Measurements from ENCODE around the gene NOL9.

Gene NOL9

GRCh38 chr1:6503884-6504602, 50.3 kb downstream of the NOL9 start:
- no peak for DNase-seq
- Histone ChIP-seq H3K23ac (ENCODE audit: low read length) (no peak overlapping the region), H2AFZ (ENCODE audit: insufficient read depth, low read length, poor library complexity) (no peak overlapping the region), H3K79me2 (ENCODE audit: control insufficient read depth, insufficient read depth, low read length, poor library complexity) (no peaks in the 10 kb centered on the region), H3K14ac (ENCODE audit: low read length) (peak overlapping the region; percentile 10), H4K8ac (ENCODE audit: low read depth, low read length) (no peak overlapping the region), H3K9me3 (ENCODE audit: insufficient read depth, low read depth, low read length) (peaks cover 2% of the 10 kb centered on the region), H2BK5ac (ENCODE audit: low read depth, low read length, poor library complexity) (no peak overlapping the region), H2BK12ac (ENCODE audit: low read length) (peak overlapping the region; percentile 51), H3K9ac (ENCODE audit: low read length) (no peak overlapping the region), H4K12ac (ENCODE audit: low read depth, low read length) (no peak overlapping the region), H3K18ac (ENCODE audit: low read length) (no peak overlapping the region), H3K27ac (ENCODE audit: low read depth, low read length) (no peak overlapping the region), H3K4ac (ENCODE audit: low read depth, low read length) (no peak overlapping the region), H2BK120ac (ENCODE audit: insufficient read depth, low read length, poor library complexity) (no peak overlapping the region), H3K4me1 (ENCODE audit: control insufficient read depth in 1 of 2, insufficient read depth in 2 of 2, low read length in 2 of 2) (peaks cover 19 to 22% of the 10 kb centered on the region in 2 experiments), H4K91ac (ENCODE audit: low read depth, low read length) (no peak overlapping the region), H3K36me3 (ENCODE audit: control insufficient read depth in 1 of 2, insufficient read depth in 2 of 2, low read length in 2 of 2) (no peaks in the 10 kb centered on the region), H3K4me2 (ENCODE audit: low read length) (no peak overlapping the region), H3K4me3 (ENCODE audit: low read depth, low read length) (no peak overlapping the region), H2AK5ac (ENCODE audit: low read length) (peak overlapping the region; percentile 61), H3K27me3 (ENCODE audit: insufficient read depth, low read length) (no peaks in the 10 kb centered on the region), H3K79me1 (ENCODE audit: low read length) (peaks cover 14% of the 10 kb centered on the region)
- WGBS (ENCODE audit: extremely low coverage, insufficient coverage, insufficient read length), result no CpG with 5 or more reads among the region's 20 CpGs

- no peak for DNase-seq
- Histone ChIP-seq H4K91ac (ENCODE audit: low read depth, low read length) (no peak overlapping the region), H3K18ac (ENCODE audit: low read length) (no peak overlapping the region), H3K9ac (ENCODE audit: low read length) (no peak overlapping the region), H2BK120ac (ENCODE audit: insufficient read depth, low read length, poor library complexity) (no peak overlapping the region), H3K4me1 (ENCODE audit: control insufficient read depth in 1 of 2, insufficient read depth in 2 of 2, low read length in 2 of 2) (peaks cover 23 to 32% of the 10 kb centered on the region in 2 experiments), H3K79me2 (ENCODE audit: control insufficient read depth, insufficient read depth, low read length, poor library complexity) (peaks cover 2% of the 10 kb centered on the region), H3K4ac (ENCODE audit: low read depth, low read length) (no peak overlapping the region), H2BK5ac (ENCODE audit: low read depth, low read length, poor library complexity) (no peak overlapping the region), H2AFZ (ENCODE audit: insufficient read depth, low read length, poor library complexity) (no peak overlapping the region), H3K36me3 (ENCODE audit: control insufficient read depth in 1 of 2, insufficient read depth in 2 of 2, low read length in 2 of 2) (no peaks in the 10 kb centered on the region), H4K12ac (ENCODE audit: low read depth, low read length) (no peak overlapping the region), H3K23ac (ENCODE audit: low read length) (no peak overlapping the region), H3K27ac (ENCODE audit: low read depth, low read length) (no peak overlapping the region), H3K4me3 (ENCODE audit: low read depth, low read length) (no peak overlapping the region), H3K14ac (ENCODE audit: low read length) (no peak overlapping the region), H3K4me2 (ENCODE audit: low read length) (no peak overlapping the region), H3K27me3 (ENCODE audit: insufficient read depth, low read length) (no peaks in the 10 kb centered on the region), H4K8ac (ENCODE audit: low read depth, low read length) (no peak overlapping the region), H3K79me1 (ENCODE audit: low read length) (peaks cover 18% of the 10 kb centered on the region), H2BK12ac (ENCODE audit: low read length) (peak overlapping the region; percentile 13), H3K9me3 (ENCODE audit: insufficient read depth, low read depth, low read length) (peaks cover 2% of the 10 kb centered on the region), H2AK5ac (ENCODE audit: low read length) (peak overlapping the region; percentile 24)
- no CpG with 5 or more reads among the region's 31 CpGs for whole genome bisulfite sequencing (ENCODE audit: extremely low coverage, insufficient coverage, insufficient read length)
These were observed 52.1 kb downstream of the NOL9 start for GRCh38 chr1:6502000-6502891.

DNA sequence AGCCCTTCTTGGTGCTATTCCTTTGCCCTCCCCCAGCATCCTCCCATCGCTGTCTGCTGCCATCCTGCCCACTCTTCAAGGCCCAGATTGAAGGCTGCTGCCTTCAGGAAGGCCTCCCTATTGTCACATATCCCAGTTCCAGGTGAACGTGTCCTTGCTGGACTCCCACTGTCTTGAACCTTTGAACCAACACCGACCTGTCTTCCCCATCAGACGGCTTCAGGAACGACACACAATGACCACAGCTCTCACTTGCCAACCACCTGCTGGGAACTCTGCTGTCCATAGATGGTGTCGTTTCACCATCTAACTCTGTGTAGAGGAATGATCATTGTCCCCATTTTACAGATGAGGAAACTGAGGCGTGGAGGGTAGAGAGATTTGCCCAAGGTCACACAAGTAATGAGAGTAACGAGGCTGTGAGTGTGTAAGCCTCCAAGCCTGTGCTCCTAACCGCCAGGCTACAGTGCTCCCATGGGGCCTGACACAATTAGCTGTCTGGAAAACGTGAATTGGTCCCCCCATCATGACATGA, 53.0 kb downstream of the NOL9 start:
- no peak overlapping the region for H3K9ac ChIP-seq (ENCODE audit: low read length)
- H2BK5ac ChIP-seq (ENCODE audit: low read depth, low read length, poor library complexity), result no peak overlapping the region
- no peak overlapping the region for H3K4me3 ChIP-seq (ENCODE audit: low read depth, low read length)
- H3K4me2 ChIP-seq (ENCODE audit: low read length), result no peak overlapping the region
- H3K18ac ChIP-seq (ENCODE audit: low read length), result no peak overlapping the region
- no peak overlapping the region for H2BK120ac ChIP-seq (ENCODE audit: insufficient read depth, low read length, poor library complexity)
- no peaks in the 10 kb centered on the region for H3K27me3 ChIP-seq (ENCODE audit: insufficient read depth, low read length)
- H3K9me3 ChIP-seq (ENCODE audit: insufficient read depth, low read depth, low read length), result peaks cover 2% of the 10 kb centered on the region
- peak overlapping the region; percentile 23 for H2AK5ac ChIP-seq (ENCODE audit: low read length)
- H4K8ac ChIP-seq (ENCODE audit: low read depth, low read length), result no peak overlapping the region
- H3K23ac ChIP-seq (ENCODE audit: low read length), result no peak overlapping the region
- H3K27ac ChIP-seq (ENCODE audit: low read depth, low read length), result no peak overlapping the region
- peak overlapping the region; percentile 42 for H2BK12ac ChIP-seq (ENCODE audit: low read length)
- no CpG with 5 or more reads among the region's 10 CpGs for WGBS (ENCODE audit: extremely low coverage, insufficient coverage, insufficient read length)
- H3K36me3 ChIP-seq (ENCODE audit: control insufficient read depth in 1 of 2, insufficient read depth in 2 of 2, low read length in 2 of 2), result no peaks in the 10 kb centered on the region
- H3K4me1 ChIP-seq (ENCODE audit: control insufficient read depth in 1 of 2, insufficient read depth in 2 of 2, low read length in 2 of 2), result peaks cover 20 to 29% of the 10 kb centered on the region in 2 experiments
- H2AFZ ChIP-seq (ENCODE audit: insufficient read depth, low read length, poor library complexity), result no peak overlapping the region
- H3K79me1 ChIP-seq (ENCODE audit: low read length), result peaks cover 22% of the 10 kb centered on the region
- no peak overlapping the region for H3K14ac ChIP-seq (ENCODE audit: low read length)
- peaks cover 6% of the 10 kb centered on the region for H3K79me2 ChIP-seq (ENCODE audit: control insufficient read depth, insufficient read depth, low read length, poor library complexity)
- no peak for DNase-seq
- H4K12ac ChIP-seq (ENCODE audit: low read depth, low read length), result no peak overlapping the region
- no peak overlapping the region for H4K91ac ChIP-seq (ENCODE audit: low read depth, low read length)
- H3K4ac ChIP-seq (ENCODE audit: low read depth, low read length), result no peak overlapping the region

DNA sequence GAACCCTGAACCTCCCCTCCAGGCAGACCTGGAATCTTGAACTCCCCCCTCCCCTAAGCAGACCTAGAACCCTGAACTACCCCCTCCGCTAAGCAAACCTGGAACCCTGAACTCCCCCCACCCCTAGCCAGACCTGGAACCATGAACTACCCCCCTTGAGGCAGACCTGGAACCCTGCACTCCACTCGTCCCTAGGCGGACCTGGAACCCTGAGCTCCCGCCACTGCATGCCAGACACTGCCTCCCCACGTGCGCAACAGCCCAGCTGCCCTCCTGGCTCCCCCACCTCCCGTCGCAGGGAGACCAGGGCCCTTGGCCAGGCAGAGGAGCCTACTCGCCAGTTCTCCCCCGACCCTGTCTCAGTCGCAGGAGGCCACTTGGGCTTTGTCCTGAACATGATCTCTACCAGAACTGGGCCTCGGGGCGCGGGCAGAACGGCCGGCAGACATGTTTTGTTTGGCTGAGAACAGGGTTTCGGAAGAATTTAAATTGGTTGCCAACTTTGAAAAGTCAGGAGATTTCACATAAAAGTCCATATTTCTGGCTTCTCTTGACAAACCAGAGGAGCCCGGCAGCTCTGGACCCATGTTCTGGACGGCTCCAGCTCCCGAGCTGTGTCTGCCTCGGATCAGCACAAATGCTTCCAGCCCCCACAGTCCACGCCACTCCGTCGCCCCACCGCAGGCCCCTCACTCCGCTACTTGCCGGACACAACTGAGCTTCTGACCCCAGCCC, 53.6 kb downstream of the NOL9 start:
- no peak for DNase-seq
- no peak overlapping the region for H3K23ac ChIP-seq (ENCODE audit: low read length)
- no CpG with 5 or more reads among the region's 27 CpGs for WGBS (ENCODE audit: extremely low coverage, insufficient coverage, insufficient read length)
- no peak overlapping the region for H2BK5ac ChIP-seq (ENCODE audit: low read depth, low read length, poor library complexity)
- H4K91ac ChIP-seq (ENCODE audit: low read depth, low read length), result peak overlapping the region; percentile 20
- H2BK120ac ChIP-seq (ENCODE audit: insufficient read depth, low read length, poor library complexity), result peak overlapping the region; percentile 10
- peaks cover 20 to 30% of the 10 kb centered on the region in 2 experiments for H3K4me1 ChIP-seq (ENCODE audit: control insufficient read depth in 1 of 2, insufficient read depth in 2 of 2, low read length in 2 of 2)
- H3K36me3 ChIP-seq (ENCODE audit: control insufficient read depth in 1 of 2, insufficient read depth in 2 of 2, low read length in 2 of 2), result no peaks in the 10 kb centered on the region
- peak overlapping the region; percentile 55 for H3K14ac ChIP-seq (ENCODE audit: low read length)
- peak overlapping the region; percentile 81 for H2AK5ac ChIP-seq (ENCODE audit: low read length)
- peaks cover 2% of the 10 kb centered on the region for H3K9me3 ChIP-seq (ENCODE audit: insufficient read depth, low read depth, low read length)
- no peak overlapping the region for H3K4ac ChIP-seq (ENCODE audit: low read depth, low read length)
- H3K4me2 ChIP-seq (ENCODE audit: low read length), result no peak overlapping the region
- H3K27ac ChIP-seq (ENCODE audit: low read depth, low read length), result no peak overlapping the region
- H3K9ac ChIP-seq (ENCODE audit: low read length), result no peak overlapping the region
- H4K12ac ChIP-seq (ENCODE audit: low read depth, low read length), result no peak overlapping the region
- peaks cover 18% of the 10 kb centered on the region for H3K79me1 ChIP-seq (ENCODE audit: low read length)
- peaks cover 6% of the 10 kb centered on the region for H3K79me2 ChIP-seq (ENCODE audit: control insufficient read depth, insufficient read depth, low read length, poor library complexity)
- no peak overlapping the region for H3K18ac ChIP-seq (ENCODE audit: low read length)
- H4K8ac ChIP-seq (ENCODE audit: low read depth, low read length), result peak overlapping the region; percentile 5
- peak overlapping the region; percentile 42 for H2BK12ac ChIP-seq (ENCODE audit: low read length)
- no peak overlapping the region for H2AFZ ChIP-seq (ENCODE audit: insufficient read depth, low read length, poor library complexity)
- no peaks in the 10 kb centered on the region for H3K27me3 ChIP-seq (ENCODE audit: insufficient read depth, low read length)
- H3K4me3 ChIP-seq (ENCODE audit: low read depth, low read length), result no peak overlapping the region

Measured in trophoblast cell (in vitro differentiated cells and primary cell).